ENCODE data around the gene DPP4. TPM values are rescaled to one million over a fixed set of nuclear protein-coding genes. Genes with fewer than 3 reads are reported as not detected.

Gene DPP4
- total and polyA plus RNA-seq, 2 experiments from 2014 or later = 0.09 TPM; not detected in 1

- Histone ChIP-seq H3K27me3 (no peaks in the 10 kb centered on the region), H3K9me3 (ENCODE audit: low read depth) (no peaks in the 10 kb centered on the region), H3K4me1 (ENCODE audit: low read depth) (no peaks in the 10 kb centered on the region), H3K4me3 (no peak overlapping the region), H3K27ac (no peak overlapping the region), H3K36me3 (no peaks in the 10 kb centered on the region)
- DNase-seq (ENCODE audit: low read depth in 1 of 2, low spot score in 1 of 2) = peak in 1 of 2 donors; percentile 53
- no peak for TF ChIP-seq CTCF (IDR thresholded peaks at IDR 0.05; ENCODE audit: low read depth, low read length)
Observed at GRCh38 chr2:162092008-162092390, 18.0 kb upstream of the DPP4 start.

- Histone ChIP-seq H3K9me3 (ENCODE audit: low read depth) (no peaks in the 10 kb centered on the region), H3K27ac (no peak overlapping the region), H3K36me3 (no peaks in the 10 kb centered on the region), H3K4me3 (no peak overlapping the region), H3K27me3 (no peaks in the 10 kb centered on the region), H3K4me1 (ENCODE audit: low read depth) (no peaks in the 10 kb centered on the region)
- no peak for DNase-seq (ENCODE audit: low read depth in 1 of 2, low spot score in 1 of 2)
- TF ChIP-seq CTCF (IDR thresholded peaks at IDR 0.05; ENCODE audit: low read depth, low read length) = peak; percentile 12
Observed at GRCh38 chr2:162091325-162092007, 17.5 kb upstream of the DPP4 start.

GRCh38 chr2:162090109-162090508 lies 16.1 kb upstream of the DPP4 start:
- H3K27ac ChIP-seq = no peak overlapping the region
- DNase-seq (ENCODE audit: low read depth in 1 of 2, low spot score in 1 of 2) = peak in 1 of 2 donors; percentile 28
- H3K36me3 ChIP-seq = no peaks in the 10 kb centered on the region
- no peak overlapping the region for H3K4me3 ChIP-seq
- H3K4me1 ChIP-seq (ENCODE audit: low read depth) = no peaks in the 10 kb centered on the region
- no peak for TF ChIP-seq CTCF (IDR thresholded peaks at IDR 0.05; ENCODE audit: low read depth, low read length)
- H3K9me3 ChIP-seq (ENCODE audit: low read depth) = no peaks in the 10 kb centered on the region
- no peaks in the 10 kb centered on the region for H3K27me3 ChIP-seq

- TF ChIP-seq CTCF (IDR thresholded peaks at IDR 0.05; ENCODE audit: low read depth, low read length) = no peak
- H3K36me3 ChIP-seq = no peaks in the 10 kb centered on the region
- no peaks in the 10 kb centered on the region for H3K9me3 ChIP-seq (ENCODE audit: low read depth)
- H3K4me3 ChIP-seq = no peak overlapping the region
- no peaks in the 10 kb centered on the region for H3K4me1 ChIP-seq (ENCODE audit: low read depth)
- DNase-seq (ENCODE audit: low read depth in 1 of 2, low spot score in 1 of 2) = peak in 1 of 2 donors; percentile 56
- no peak overlapping the region for H3K27ac ChIP-seq
- H3K27me3 ChIP-seq = no peaks in the 10 kb centered on the region
Observed at GRCh38 chr2:162086904-162087303, 12.9 kb upstream of the DPP4 start.

GRCh38 chr2:162085090-162085891 lies 11.3 kb upstream of the DPP4 start:
- DNase-seq (ENCODE audit: low read depth in 1 of 2, low spot score in 1 of 2) = peak in 1 of 2 donors; percentile 85
- Histone ChIP-seq H3K4me3 (no peak overlapping the region), H3K9me3 (ENCODE audit: low read depth) (no peaks in the 10 kb centered on the region), H3K27me3 (no peaks in the 10 kb centered on the region), H3K36me3 (no peaks in the 10 kb centered on the region), H3K27ac (no peak overlapping the region), H3K4me1 (ENCODE audit: low read depth) (no peaks in the 10 kb centered on the region)
- TF ChIP-seq CTCF (IDR thresholded peaks at IDR 0.05; ENCODE audit: low read depth, low read length) = no peak
